Esophagus muscularis mucosa (tissue), 4 donors: ENCODE results near the gene ATF5. TPM values are rescaled to one million over a fixed set of nuclear protein-coding genes. Genes with fewer than 3 reads are reported as not detected.

Experiments
- DNase-seq: peaks from one replicate; pipeline ENCODE4 v3.0.0-alpha.2; 2017; ENCODE audit errors: extremely low spot score
- H3K27ac ChIP-seq, 4 donors: fragments of 200-600 bp; sonication (generic); replicated peaks in 1 of 4; 1 replicate in 3 of 4; 2 replicates in 1 of 4; pipeline ENCODE4 v1.5.1; 2016 to 2019; ENCODE audit warnings: mild to moderate bottlenecking in 1 of 4
- H3K27me3 ChIP-seq, 4 donors: fragments of 200-600 bp; sonication (generic); one replicate each; pipeline versions ENCODE4 v1.5.1 to v1.6.0; 2016 to 2019
- H3K36me3 ChIP-seq, 4 donors: fragments of 200-600 bp; sonication (generic); one replicate each; pipeline ENCODE4 v1.5.1; 2016 to 2019
- H3K4me1 ChIP-seq, 4 donors: fragments of 200-600 bp; sonication (generic); one replicate each; pipeline ENCODE4 v1.5.1; 2016 to 2019
- H3K4me3 ChIP-seq, 4 donors: fragments of 200-600 bp; sonication (generic); 1 replicate in 2 of 4; 2 replicates in 2 of 4; pipeline ENCODE4 v1.5.1; 2016 to 2019; ENCODE audit warnings: mild to moderate bottlenecking in 4 of 4, moderate library complexity in 1 of 4
- H3K9me3 ChIP-seq, 4 donors: fragments of 200-600 bp; sonication (generic); 1 replicate in 3 of 4; 2 replicates in 1 of 4; pipeline ENCODE4 v1.5.1; 2016 to 2019
- CTCF ChIP-seq, 3 experiments: fragments of 200-600 bp in 2 of 3; fragments of 450-650 bp in 1 of 3; sonication (generic) in 2 of 3; IDR thresholded peaks; one replicate each; pipeline ENCODE4 v1.5.1; 2017 to 2019; ENCODE audit warnings: antibody characterized with exemption in 3 of 3, mild to moderate bottlenecking in 2 of 3, moderate library complexity in 1 of 3
- EP300 ChIP-seq: sonication (generic); formaldehyde crosslinking; IDR thresholded peaks from one replicate; pipeline ENCODE4 v1.6.1; 2017; ENCODE audit warnings: antibody characterized with exemption
- POLR2A ChIP-seq: fragments of 450-650 bp; IDR thresholded peaks from one replicate; pipeline ENCODE4 v1.6.1; 2017; ENCODE audit warnings: antibody characterized with exemption, moderate library complexity, mild to moderate bottlenecking, low read depth
- POLR2AphosphoS5 ChIP-seq, 2 donors: sonication (generic); formaldehyde crosslinking; IDR thresholded peaks; one replicate each; pipeline ENCODE4 v1.6.1; 2017; ENCODE audit warnings: antibody characterized with exemption in 2 of 2
- WGBS: methylation state at CpG from one replicate; pipeline ENCODE4 v1.1.5; 2018; 5-methylcytosine and 5-hydroxymethylcytosine counted together
- intact Hi-C: fragments of 100-400 bp; cut with DNase I; formaldehyde crosslinking; loops from one replicate; pipeline ENCODE4 v1.15.1; 2023
- total RNA-seq, 4 donors: library from RNA; depleted of rRNA; stranded (reverse); fragments of >200 nt; gene quantifications; one replicate each; pipeline versions ENCODE4 v1.1.0 to v1.2.1, GENCODE V29; 2016

ATF5 gene
- total RNA-seq, 4 donors from 2014 or later: 12.0 to 22.0 (median 14.4) TPM

- Histone ChIP-seq H3K36me3 (peaks cover 58 to 98% (median 81%) of the 10 kb centered on the region in 4 donors), H3K4me3 (no peak overlapping the region), H3K27ac (no peak overlapping the region), H3K9me3 (no peaks in the 10 kb centered on the region), H3K27me3 (peaks cover 0 to 8% (median 0%) of the 10 kb centered on the region in 4 donors), H3K4me1 (peaks cover 1 to 11% (median 4%) of the 10 kb centered on the region in 4 donors)
- 95% methylated on average over 3 of the region's 3 CpGs for WGBS
- DNase-seq: no peak
- intact Hi-C loops: no loop called here
- TF ChIP-seq CTCF (IDR thresholded peaks at IDR 0.05) (no peak), EP300 (no peak), POLR2AphosphoS5 (IDR thresholded peaks at IDR 0.05) (no peak), POLR2A (no peak)
These were observed 44.2 kb upstream of the ATF5 start for GRCh38 chr19:49884760-49885159.

GRCh38 chr19:49887037-49887664 is 41.9 kb upstream of the ATF5 start:
- no peaks in the 10 kb centered on the region for H3K9me3 ChIP-seq
- intact Hi-C loops: no loop called here
- no peak for DNase-seq
- H3K27me3 ChIP-seq: peaks cover 0 to 28% (median 9%) of the 10 kb centered on the region in 4 donors
- 83% methylated on average over 16 of the region's 23 CpGs for WGBS
- no peak overlapping the region for H3K27ac ChIP-seq
- H3K4me3 ChIP-seq: no peak overlapping the region
- peaks cover 9 to 17% (median 16%) of the 10 kb centered on the region in 4 donors for H3K4me1 ChIP-seq
- TF ChIP-seq EP300: no peak
- H3K36me3 ChIP-seq: peaks cover 36 to 74% (median 57%) of the 10 kb centered on the region in 4 donors

GRCh38 chr19:49887665-49888509 is 41.1 kb upstream of the ATF5 start:
- 81% methylated on average over 36 of the region's 54 CpGs for WGBS
- Histone ChIP-seq H3K4me1 (peaks cover 9 to 17% (median 16%) of the 10 kb centered on the region in 4 donors), H3K9me3 (no peaks in the 10 kb centered on the region), H3K27ac (no peak overlapping the region), H3K27me3 (peaks cover 0 to 32% (median 9%) of the 10 kb centered on the region in 4 donors), H3K4me3 (no peak overlapping the region), H3K36me3 (peaks cover 28 to 67% (median 49%) of the 10 kb centered on the region in 4 donors)
- intact Hi-C loops: no loop called here
- no peak for DNase-seq
- TF ChIP-seq POLR2AphosphoS5 (IDR thresholded peaks at IDR 0.05) (no peak), EP300 (no peak), CTCF (IDR thresholded peaks at IDR 0.05) (no peak), POLR2A (no peak)

GRCh38 chr19:49888510-49888824 is 40.5 kb upstream of the ATF5 start:
- intact Hi-C loops: no loop called here
- no peak for TF ChIP-seq EP300
- DNase-seq: no peak
- H3K27ac ChIP-seq: no peak overlapping the region
- peaks cover 22 to 61% (median 43%) of the 10 kb centered on the region in 4 donors for H3K36me3 ChIP-seq
- peaks cover 9 to 17% (median 16%) of the 10 kb centered on the region in 4 donors for H3K4me1 ChIP-seq
- no peak overlapping the region for H3K4me3 ChIP-seq
- no peaks in the 10 kb centered on the region for H3K9me3 ChIP-seq
- peaks cover 0 to 37% (median 9%) of the 10 kb centered on the region in 4 donors for H3K27me3 ChIP-seq
- WGBS: 69% methylated on average over 5 of the region's 18 CpGs

GRCh38 chr19:49889038-49889686 is 39.8 kb upstream of the ATF5 start:
- intact Hi-C loops: no loop called here

More at GRCh38 chr19:49889038-49889686, 39.8 kb upstream of the ATF5 start:
- H3K27ac ChIP-seq: no peak overlapping the region
- WGBS: 89% methylated on average over 19 of the region's 23 CpGs
- DNase-seq: no peak
- peaks cover 0 to 37% (median 9%) of the 10 kb centered on the region in 4 donors for H3K27me3 ChIP-seq
- no peak overlapping the region for H3K4me3 ChIP-seq
- peaks cover 9 to 17% (median 16%) of the 10 kb centered on the region in 4 donors for H3K4me1 ChIP-seq
- TF ChIP-seq EP300: no peak
- TF ChIP-seq POLR2AphosphoS5 (IDR thresholded peaks at IDR 0.05): no peak
- H3K9me3 ChIP-seq: no peaks in the 10 kb centered on the region
- peaks cover 15 to 54% (median 36%) of the 10 kb centered on the region in 4 donors for H3K36me3 ChIP-seq
